GM20000 (cell line): ENCODE results near the gene LYSET.
"Not testable (repeated sequence)": the region's sequence is repeated elsewhere in the genome, so short reads cannot be mapped to it uniquely, and the experiment has no call there.

Experiments used
- DNase-seq: peaks from one replicate; pipeline ENCODE4 v3.0.0; 2012; ENCODE audit warnings: low spot score
- TF ChIP-seq, protein P1 (sequence below): IDR thresholded peaks from 2 replicates; pipeline ENCODE4 v1.5.1; 2012; ENCODE audit warnings: mild to moderate bottlenecking, control low read depth; ENCODE audit errors: extremely low read depth, missing control alignments

The LYSET gene

GRCh38 chr14:93148979-93149378 lies 36.1 kb upstream of the LYSET start:
- TF ChIP-seq, protein P1, sequence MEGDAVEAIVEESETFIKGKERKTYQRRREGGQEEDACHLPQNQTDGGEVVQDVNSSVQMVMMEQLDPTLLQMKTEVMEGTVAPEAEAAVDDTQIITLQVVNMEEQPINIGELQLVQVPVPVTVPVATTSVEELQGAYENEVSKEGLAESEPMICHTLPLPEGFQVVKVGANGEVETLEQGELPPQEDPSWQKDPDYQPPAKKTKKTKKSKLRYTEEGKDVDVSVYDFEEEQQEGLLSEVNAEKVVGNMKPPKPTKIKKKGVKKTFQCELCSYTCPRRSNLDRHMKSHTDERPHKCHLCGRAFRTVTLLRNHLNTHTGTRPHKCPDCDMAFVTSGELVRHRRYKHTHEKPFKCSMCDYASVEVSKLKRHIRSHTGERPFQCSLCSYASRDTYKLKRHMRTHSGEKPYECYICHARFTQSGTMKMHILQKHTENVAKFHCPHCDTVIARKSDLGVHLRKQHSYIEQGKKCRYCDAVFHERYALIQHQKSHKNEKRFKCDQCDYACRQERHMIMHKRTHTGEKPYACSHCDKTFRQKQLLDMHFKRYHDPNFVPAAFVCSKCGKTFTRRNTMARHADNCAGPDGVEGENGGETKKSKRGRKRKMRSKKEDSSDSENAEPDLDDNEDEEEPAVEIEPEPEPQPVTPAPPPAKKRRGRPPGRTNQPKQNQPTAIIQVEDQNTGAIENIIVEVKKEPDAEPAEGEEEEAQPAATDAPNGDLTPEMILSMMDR = no peak
- no peak for DNase-seq

GRCh38 chr14:93150227-93151208 lies 34.6 kb upstream of the LYSET start:
- no peak for DNase-seq
- TF ChIP-seq, protein P1 = no peak

DNA sequence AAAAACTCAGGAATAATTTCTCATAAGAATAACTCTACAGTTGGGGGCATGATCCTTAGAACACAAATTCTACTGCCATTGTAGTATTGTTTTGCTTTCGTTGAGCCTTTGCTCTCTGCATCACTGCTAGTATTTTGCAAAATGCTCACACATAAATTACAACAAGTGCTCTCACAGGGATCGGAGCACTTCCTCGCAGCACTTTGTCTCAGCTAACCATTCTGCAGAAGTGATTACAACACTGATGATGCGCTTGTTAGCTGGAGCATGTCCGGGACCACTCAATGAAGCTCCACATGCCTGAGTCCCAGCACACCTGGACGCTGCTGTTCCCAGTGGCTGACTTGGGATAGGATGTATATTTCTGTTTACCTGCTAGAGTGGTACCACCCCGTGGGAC lies 32.0 kb upstream of the LYSET start:
- TF ChIP-seq, protein P1 = no peak
- DNase-seq = no peak

DNA sequence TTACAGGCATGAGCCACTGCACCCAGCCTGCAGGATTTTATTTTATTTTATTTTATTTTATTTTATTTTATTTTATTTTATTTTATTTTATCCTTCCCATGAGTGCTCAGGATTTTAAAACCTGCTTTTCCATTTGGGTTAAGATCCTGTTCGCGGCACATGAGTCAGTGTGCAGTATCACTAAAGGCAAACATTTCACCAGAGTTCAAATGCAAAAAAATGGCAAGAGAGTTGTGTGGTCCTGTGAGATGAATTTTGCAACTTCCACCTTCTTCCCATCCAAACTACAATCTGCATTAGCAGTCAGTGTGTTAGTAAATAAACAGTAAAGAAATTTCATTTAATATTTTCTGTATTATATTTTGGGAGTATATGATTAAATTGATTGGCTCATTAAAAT lies 29.4 kb upstream of the LYSET start:
- DNase-seq = no peak
- TF ChIP-seq, protein P1 = no peak

GRCh38 chr14:93156693-93157369 lies 28.3 kb upstream of the LYSET start:
- TF ChIP-seq, protein P1 = no peak
- DNase-seq = no peak

- not testable (repeated sequence) for DNase-seq
Measured at GRCh38 chr14:93158349-93158748, 26.8 kb upstream of the LYSET start.

GRCh38 chr14:93159625-93160352 lies 25.3 kb upstream of the LYSET start:
- not testable (repeated sequence) for DNase-seq

- DNase-seq = no peak
- TF ChIP-seq, protein P1 = no peak
Measured at GRCh38 chr14:93160353-93160801, 24.7 kb upstream of the LYSET start.
